Hematopoietic multipotent progenitor cell treated with erythropoietin and hydrocortisone succinate and interleukin-3 and kit ligand, for 17 days (in vitro differentiated cells): ENCODE results near the gene HSPA12B.

Source experiments
- DNase-seq: peaks from one replicate; pipeline ENCODE4 v3.0.0-alpha.2; 2015; ENCODE audit warnings: low spot score

HSPA12B gene

GRCh38 chr20:3767110-3767426, 34.6 kb downstream of the HSPA12B start:
- peak; percentile 73 for DNase-seq

- DNase-seq: peak; percentile 97
Measured at GRCh38 chr20:3767427-3768341, 35.2 kb downstream of the HSPA12B start, which contains the start of gene ADISSP. Gene ADISSP, minus strand, starts transcription at chr20:3767753. Its CDS starts 7,653 bp downstream, at chr20:3760100.

GRCh38 chr20:3768342-3769130, 36.1 kb downstream of the HSPA12B start:
- peak; percentile 66 for DNase-seq

- DNase-seq: no peak
Measured at GRCh38 chr20:3771552-3772058, 39.1 kb downstream of the HSPA12B start.

GRCh38 chr20:3775457-3776108, 43.1 kb downstream of the HSPA12B start:
- no peak for DNase-seq

- no peak for DNase-seq
Measured at GRCh38 chr20:3777381-3777715, 44.9 kb downstream of the HSPA12B start.

GRCh38 chr20:3777716-3778629, 45.5 kb downstream of the HSPA12B start:
- no peak for DNase-seq

GRCh38 chr20:3778976-3779375, 46.5 kb downstream of the HSPA12B start:
- no peak for DNase-seq

GRCh38 chr20:3781153-3781910, 48.8 kb downstream of the HSPA12B start, which contains the start of gene SPEF1:
Gene SPEF1, minus strand, starts transcription at chr20:3781448. Its CDS starts 161 bp downstream, at chr20:3781287.
- peak; percentile 73 for DNase-seq

- no peak for DNase-seq
Measured at GRCh38 chr20:3782597-3782996, 50.1 kb downstream of the HSPA12B start.

GRCh38 chr20:3783068-3783489, 50.6 kb downstream of the HSPA12B start:
- no peak for DNase-seq

- no peak for DNase-seq
Measured at GRCh38 chr20:3783511-3784195, 51.2 kb downstream of the HSPA12B start.

- no peak for DNase-seq
Measured at GRCh38 chr20:3784216-3784853, 51.9 kb downstream of the HSPA12B start.

GRCh38 chr20:3784863-3785239, 52.4 kb downstream of the HSPA12B start:
- DNase-seq: no peak

GRCh38 chr20:3785240-3786125, 53.0 kb downstream of the HSPA12B start:
- DNase-seq: no peak

GRCh38 chr20:3786126-3786484, 53.6 kb downstream of the HSPA12B start:
- DNase-seq: no peak

GRCh38 chr20:3786665-3787323, 54.3 kb downstream of the HSPA12B start, which contains the start of gene CENPB:
Gene CENPB, minus strand, starts transcription at chr20:3786740. Its CDS starts 257 bp downstream, at chr20:3786483.
- DNase-seq: peak; percentile 80
